HEK293T (cell line): ENCODE data around the gene RNF175.

Experiments used
- FOXM1 ChIP-seq: fragments of 450-650 bp; IDR thresholded peaks from 2 replicates; pipeline ENCODE4 v1.6.1; 2017; ENCODE audit warnings: mild to moderate bottlenecking, borderline replicate concordance
- NFRKB ChIP-seq: fragments of 450-650 bp; IDR thresholded peaks from 2 replicates; pipeline ENCODE4 v1.6.1; 2016; ENCODE audit warnings: mild to moderate bottlenecking, moderate library complexity
- PKNOX1 ChIP-seq: fragments of 450-650 bp; IDR thresholded peaks from 2 replicates; pipeline ENCODE4 v1.6.1; 2016
- ZNF384 ChIP-seq: fragments of 450-650 bp; IDR thresholded peaks from 2 replicates; pipeline ENCODE4 v1.6.1; 2016

GRCh38 chr4:153787061-153787560, 27.3 kb upstream of the RNF175 start:
- TF ChIP-seq FOXM1, result no peak
- no peak for TF ChIP-seq ZNF384
- TF ChIP-seq NFRKB, result no peak
- no peak for TF ChIP-seq PKNOX1
